ENCODE results near the gene DPF1.

Gene DPF1

GRCh38 chr19:38194061-38194701 lies 29.8 kb downstream of the DPF1 start:
- no peak overlapping the region for H3K18ac ChIP-seq (ENCODE audit: low read length)
- H2BK15ac ChIP-seq (replicated peaks; ENCODE audit: low read depth), result no peak overlapping the region
- no peak overlapping the region for H4K8ac ChIP-seq (ENCODE audit: low read depth, low read length)
- H3K56ac ChIP-seq (ENCODE audit: low read length), result no peak overlapping the region
- H3K23ac ChIP-seq (ENCODE audit: low read length), result no peak overlapping the region
- no peak overlapping the region for H3K4me2 ChIP-seq (ENCODE audit: low read length)
- H2BK5ac ChIP-seq (ENCODE audit: low read length), result no peak overlapping the region
- H2BK120ac ChIP-seq (ENCODE audit: low read depth, low read length), result no peak overlapping the region
- no peak overlapping the region for H3K9ac ChIP-seq (ENCODE audit: low read length)
- H3K4ac ChIP-seq (ENCODE audit: low read depth, low read length), result no peak overlapping the region
- H3K4me1 ChIP-seq (ENCODE audit: control insufficient read depth, low read depth, low read length), result no peaks in the 10 kb centered on the region
- H3K79me1 ChIP-seq (ENCODE audit: low read length), result no peaks in the 10 kb centered on the region
- H3K4me3 ChIP-seq (ENCODE audit: low read length), result no peak overlapping the region
- H4K5ac ChIP-seq (ENCODE audit: low read length), result no peak overlapping the region
- H3K27ac ChIP-seq (ENCODE audit: low read depth, low read length), result no peak overlapping the region
- no peaks in the 10 kb centered on the region for H3K27me3 ChIP-seq (ENCODE audit: insufficient read depth, low read length, poor library complexity)
- WGBS (ENCODE audit: extremely low coverage, insufficient coverage, low lambda C conversion rate), result no CpG with 5 or more reads among the region's 13 CpGs
- no peaks in the 10 kb centered on the region for H3K36me3 ChIP-seq (ENCODE audit: control insufficient read depth, insufficient read depth, low read length)
- H3K79me2 ChIP-seq (ENCODE audit: control insufficient read depth, insufficient read depth, low read length), result no peaks in the 10 kb centered on the region
- no peak overlapping the region for H2AK5ac ChIP-seq (ENCODE audit: low read length)
- DNase-seq, result no peak

DNA sequence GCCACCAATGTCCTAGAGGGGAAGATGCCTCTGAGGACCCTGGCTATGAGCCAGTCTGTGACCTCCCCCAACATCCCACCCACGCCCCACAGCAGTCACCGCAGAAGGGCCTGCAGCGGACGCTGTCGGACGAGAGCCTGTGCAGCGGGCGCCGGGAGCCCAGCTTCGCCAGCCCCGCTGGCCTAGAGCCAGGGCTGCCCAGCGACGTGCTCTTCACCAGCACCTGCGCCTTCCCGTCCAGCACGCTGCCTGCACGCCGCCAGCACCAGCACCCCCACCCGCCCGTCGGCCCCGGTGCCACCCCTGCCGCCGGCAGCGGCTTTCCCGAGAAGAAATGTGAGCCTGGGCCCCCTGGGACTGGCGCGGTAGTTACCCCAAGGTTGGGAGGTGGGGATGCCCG lies 30.6 kb downstream of the DPF1 start:
- Histone ChIP-seq H3K23ac (ENCODE audit: low read length) (no peak overlapping the region), H3K79me1 (ENCODE audit: low read length) (no peaks in the 10 kb centered on the region), H4K5ac (ENCODE audit: low read length) (no peak overlapping the region), H3K27ac (ENCODE audit: low read depth, low read length) (no peak overlapping the region), H3K4ac (ENCODE audit: low read depth, low read length) (no peak overlapping the region), H3K79me2 (ENCODE audit: control insufficient read depth, insufficient read depth, low read length) (no peaks in the 10 kb centered on the region), H2BK120ac (ENCODE audit: low read depth, low read length) (no peak overlapping the region), H3K36me3 (ENCODE audit: control insufficient read depth, insufficient read depth, low read length) (no peaks in the 10 kb centered on the region), H4K8ac (ENCODE audit: low read depth, low read length) (no peak overlapping the region), H3K4me1 (ENCODE audit: control insufficient read depth, low read depth, low read length) (no peaks in the 10 kb centered on the region), H2AK5ac (ENCODE audit: low read length) (no peak overlapping the region), H3K27me3 (ENCODE audit: insufficient read depth, low read length, poor library complexity) (no peaks in the 10 kb centered on the region), H3K4me3 (ENCODE audit: low read length) (no peak overlapping the region), H3K56ac (ENCODE audit: low read length) (no peak overlapping the region), H3K18ac (ENCODE audit: low read length) (no peak overlapping the region), H3K9ac (ENCODE audit: low read length) (no peak overlapping the region), H2BK5ac (ENCODE audit: low read length) (no peak overlapping the region), H3K4me2 (ENCODE audit: low read length) (no peak overlapping the region), H2BK15ac (replicated peaks; ENCODE audit: low read depth) (no peak overlapping the region)
- WGBS (ENCODE audit: extremely low coverage, insufficient coverage, low lambda C conversion rate), result no CpG with 5 or more reads among the region's 29 CpGs
- DNase-seq, result no peak

DNA sequence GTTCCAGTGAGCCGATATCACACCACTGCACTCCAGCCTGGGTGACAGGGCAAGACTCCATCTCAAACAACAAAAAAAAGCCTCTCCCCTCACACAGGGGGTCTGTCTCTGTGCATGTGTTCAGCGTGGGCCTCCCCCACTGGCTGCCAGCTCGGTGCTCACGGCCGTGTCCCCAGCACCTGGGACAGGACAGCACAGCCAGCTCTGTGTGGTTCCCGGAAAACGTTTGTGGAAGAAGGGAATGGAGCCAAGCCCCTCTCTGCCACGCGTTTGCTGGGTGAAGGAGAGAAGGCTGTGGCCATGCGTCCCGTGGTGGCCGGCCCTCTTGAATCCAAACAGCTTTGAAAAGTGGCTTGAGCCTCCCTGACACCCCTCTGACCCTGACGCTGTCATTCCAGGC lies 32.3 kb downstream of the DPF1 start:
- Histone ChIP-seq H2BK5ac (ENCODE audit: low read length) (no peak overlapping the region), H3K4me3 (ENCODE audit: low read length) (no peak overlapping the region), H2BK15ac (replicated peaks; ENCODE audit: low read depth) (no peak overlapping the region), H3K27ac (ENCODE audit: low read depth, low read length) (no peak overlapping the region), H2AK5ac (ENCODE audit: low read length) (no peak overlapping the region), H3K4ac (ENCODE audit: low read depth, low read length) (no peak overlapping the region), H2BK120ac (ENCODE audit: low read depth, low read length) (no peak overlapping the region), H3K23ac (ENCODE audit: low read length) (no peak overlapping the region), H3K36me3 (ENCODE audit: control insufficient read depth, insufficient read depth, low read length) (no peaks in the 10 kb centered on the region), H3K9ac (ENCODE audit: low read length) (no peak overlapping the region), H3K79me1 (ENCODE audit: low read length) (no peaks in the 10 kb centered on the region), H3K27me3 (ENCODE audit: insufficient read depth, low read length, poor library complexity) (no peaks in the 10 kb centered on the region), H3K56ac (ENCODE audit: low read length) (no peak overlapping the region), H3K4me1 (ENCODE audit: control insufficient read depth, low read depth, low read length) (no peaks in the 10 kb centered on the region), H4K8ac (ENCODE audit: low read depth, low read length) (no peak overlapping the region), H3K79me2 (ENCODE audit: control insufficient read depth, insufficient read depth, low read length) (no peaks in the 10 kb centered on the region), H3K18ac (ENCODE audit: low read length) (no peak overlapping the region), H3K4me2 (ENCODE audit: low read length) (no peak overlapping the region), H4K5ac (ENCODE audit: low read length) (no peak overlapping the region)
- no CpG with 5 or more reads among the region's 13 CpGs for WGBS (ENCODE audit: extremely low coverage, insufficient coverage, low lambda C conversion rate)
- no peak for DNase-seq

DNA sequence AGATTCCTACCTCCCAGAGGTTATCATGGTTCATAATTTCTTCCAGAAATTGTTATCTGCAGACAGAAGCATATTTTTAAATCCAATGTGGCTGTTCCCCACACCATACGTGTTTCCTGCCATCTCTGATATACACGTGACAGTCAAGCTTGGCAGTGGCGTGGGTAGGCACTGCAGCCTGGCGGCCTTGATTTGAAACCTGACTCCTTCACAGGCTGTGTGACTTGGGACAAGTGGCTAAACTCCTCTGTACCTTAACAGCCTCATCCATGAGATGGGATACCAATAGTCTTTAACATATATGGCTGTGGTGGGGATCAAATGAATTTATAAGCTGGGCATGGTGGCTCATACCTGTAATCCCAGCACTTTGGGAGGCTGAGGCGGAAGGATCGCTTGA lies 33.2 kb downstream of the DPF1 start:
- Histone ChIP-seq H2BK15ac (replicated peaks; ENCODE audit: low read depth) (no peak overlapping the region), H2BK120ac (ENCODE audit: low read depth, low read length) (no peak overlapping the region), H3K4me1 (ENCODE audit: control insufficient read depth, low read depth, low read length) (no peaks in the 10 kb centered on the region), H3K4ac (ENCODE audit: low read depth, low read length) (no peak overlapping the region), H3K79me2 (ENCODE audit: control insufficient read depth, insufficient read depth, low read length) (no peaks in the 10 kb centered on the region), H4K8ac (ENCODE audit: low read depth, low read length) (no peak overlapping the region), H4K5ac (ENCODE audit: low read length) (no peak overlapping the region), H3K79me1 (ENCODE audit: low read length) (no peaks in the 10 kb centered on the region), H3K4me3 (ENCODE audit: low read length) (no peak overlapping the region), H3K4me2 (ENCODE audit: low read length) (no peak overlapping the region), H3K56ac (ENCODE audit: low read length) (no peak overlapping the region), H2AK5ac (ENCODE audit: low read length) (no peak overlapping the region), H3K27ac (ENCODE audit: low read depth, low read length) (no peak overlapping the region), H3K9ac (ENCODE audit: low read length) (no peak overlapping the region), H3K27me3 (ENCODE audit: insufficient read depth, low read length, poor library complexity) (no peaks in the 10 kb centered on the region), H2BK5ac (ENCODE audit: low read length) (no peak overlapping the region), H3K36me3 (ENCODE audit: control insufficient read depth, insufficient read depth, low read length) (no peaks in the 10 kb centered on the region), H3K23ac (ENCODE audit: low read length) (no peak overlapping the region), H3K18ac (ENCODE audit: low read length) (no peak overlapping the region)
- no peak for DNase-seq
- no CpG with 5 or more reads among the region's 6 CpGs for WGBS (ENCODE audit: extremely low coverage, insufficient coverage, low lambda C conversion rate)

GRCh38 chr19:38190061-38190460 lies 34.0 kb downstream of the DPF1 start:
- H4K5ac ChIP-seq (ENCODE audit: low read length), result no peak overlapping the region
- H3K4me3 ChIP-seq (ENCODE audit: low read length), result no peak overlapping the region
- no peak overlapping the region for H3K56ac ChIP-seq (ENCODE audit: low read length)
- no CpG with 5 or more reads among the region's 6 CpGs for WGBS (ENCODE audit: extremely low coverage, insufficient coverage, low lambda C conversion rate)
- H3K79me2 ChIP-seq (ENCODE audit: control insufficient read depth, insufficient read depth, low read length), result no peaks in the 10 kb centered on the region
- H3K79me1 ChIP-seq (ENCODE audit: low read length), result no peaks in the 10 kb centered on the region
- H2AK5ac ChIP-seq (ENCODE audit: low read length), result no peak overlapping the region
- no peak overlapping the region for H3K4me2 ChIP-seq (ENCODE audit: low read length)
- H2BK120ac ChIP-seq (ENCODE audit: low read depth, low read length), result no peak overlapping the region
- no peak for DNase-seq
- H3K27me3 ChIP-seq (ENCODE audit: insufficient read depth, low read length, poor library complexity), result no peaks in the 10 kb centered on the region
- H4K8ac ChIP-seq (ENCODE audit: low read depth, low read length), result no peak overlapping the region
- H3K9ac ChIP-seq (ENCODE audit: low read length), result no peak overlapping the region
- no peak overlapping the region for H2BK15ac ChIP-seq (replicated peaks; ENCODE audit: low read depth)
- no peak overlapping the region for H2BK5ac ChIP-seq (ENCODE audit: low read length)
- H3K36me3 ChIP-seq (ENCODE audit: control insufficient read depth, insufficient read depth, low read length), result no peaks in the 10 kb centered on the region
- no peak overlapping the region for H3K4ac ChIP-seq (ENCODE audit: low read depth, low read length)
- H3K4me1 ChIP-seq (ENCODE audit: control insufficient read depth, low read depth, low read length), result no peaks in the 10 kb centered on the region
- no peak overlapping the region for H3K27ac ChIP-seq (ENCODE audit: low read depth, low read length)
- H3K23ac ChIP-seq (ENCODE audit: low read length), result no peak overlapping the region
- no peak overlapping the region for H3K18ac ChIP-seq (ENCODE audit: low read length)

DNA sequence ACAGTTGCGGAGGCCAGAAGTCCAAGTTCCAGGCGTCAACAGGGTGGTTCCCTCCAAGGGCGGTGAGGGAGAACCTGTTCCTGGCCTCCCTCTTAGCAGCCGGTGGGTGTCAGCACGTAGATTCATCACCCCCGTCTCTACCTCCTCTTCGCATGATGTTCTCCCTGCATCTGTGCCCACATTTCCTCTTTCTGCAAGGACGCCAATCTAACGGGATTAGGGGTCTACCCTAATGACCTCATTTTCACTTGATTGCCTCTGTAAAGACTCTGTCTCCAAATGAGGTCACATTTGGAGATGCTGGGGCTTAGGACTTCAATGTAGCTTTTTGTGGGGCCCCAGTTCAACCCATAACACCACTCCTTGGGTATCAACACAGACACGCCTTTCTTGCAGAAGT lies 38.5 kb downstream of the DPF1 start:
- H3K79me1 ChIP-seq (ENCODE audit: low read length), result no peaks in the 10 kb centered on the region
- H2BK15ac ChIP-seq (replicated peaks; ENCODE audit: low read depth), result no peak overlapping the region
- H3K23ac ChIP-seq (ENCODE audit: low read length), result no peak overlapping the region
- no peak overlapping the region for H2BK5ac ChIP-seq (ENCODE audit: low read length)
- WGBS (ENCODE audit: extremely low coverage, insufficient coverage, low lambda C conversion rate), result no CpG with 5 or more reads among the region's 10 CpGs
- H3K36me3 ChIP-seq (ENCODE audit: control insufficient read depth, insufficient read depth, low read length), result no peaks in the 10 kb centered on the region
- no peaks in the 10 kb centered on the region for H3K27me3 ChIP-seq (ENCODE audit: insufficient read depth, low read length, poor library complexity)
- no peak overlapping the region for H3K56ac ChIP-seq (ENCODE audit: low read length)
- no peak overlapping the region for H3K18ac ChIP-seq (ENCODE audit: low read length)
- no peak overlapping the region for H3K4me2 ChIP-seq (ENCODE audit: low read length)
- H3K4me1 ChIP-seq (ENCODE audit: control insufficient read depth, low read depth, low read length), result peaks cover 5% of the 10 kb centered on the region
- no peak overlapping the region for H3K27ac ChIP-seq (ENCODE audit: low read depth, low read length)
- no peak overlapping the region for H3K4me3 ChIP-seq (ENCODE audit: low read length)
- H4K8ac ChIP-seq (ENCODE audit: low read depth, low read length), result no peak overlapping the region
- H4K5ac ChIP-seq (ENCODE audit: low read length), result no peak overlapping the region
- H3K9ac ChIP-seq (ENCODE audit: low read length), result no peak overlapping the region
- no peak overlapping the region for H2BK120ac ChIP-seq (ENCODE audit: low read depth, low read length)
- no peak overlapping the region for H3K4ac ChIP-seq (ENCODE audit: low read depth, low read length)
- no peak for DNase-seq
- no peaks in the 10 kb centered on the region for H3K79me2 ChIP-seq (ENCODE audit: control insufficient read depth, insufficient read depth, low read length)
- no peak overlapping the region for H2AK5ac ChIP-seq (ENCODE audit: low read length)

Measured in mesendoderm (in vitro differentiated cells).